Lung (tissue), 12 donors: Measurements from ENCODE around the gene CPED1. TPM values are rescaled to one million over a fixed set of nuclear protein-coding genes. Genes with fewer than 3 reads are reported as not detected.

ENCODE experiments used
- ATAC-seq: fragments of 200-7000 bp; cut with Tn5 transposase; one replicate; pipeline ENCODE4 v1.9.1; 2020; ENCODE audit warnings: moderate number of reproducible peaks; ENCODE audit not compliant: insufficient read depth, low FRiP score
- DNase-seq, 3 donors: peaks; one replicate each; pipeline ENCODE4 v3.0.0-alpha.2; 2013 to 2017
- H3K27ac ChIP-seq, 2 donors: one replicate each; pipeline ENCODE4 v1.5.1; 2013; ENCODE audit warnings: mild to moderate bottlenecking in 2 of 2, moderate library complexity in 2 of 2, control low read depth in 1 of 2, inconsistent platforms in 1 of 2, low read depth in 1 of 2, low read length in 1 of 2
- H3K27me3 ChIP-seq, 3 donors: one replicate each; pipeline ENCODE4 v1.5.1; 2013; ENCODE audit warnings: low read length in 2 of 3; ENCODE audit not compliant: control insufficient read depth in 3 of 3, insufficient read depth in 3 of 3
- H3K36me3 ChIP-seq, 4 donors: one replicate each; pipeline ENCODE4 v1.5.1; 2013; ENCODE audit warnings: low read length in 4 of 4, mild to moderate bottlenecking in 1 of 4, moderate library complexity in 1 of 4; ENCODE audit not compliant: control insufficient read depth in 4 of 4, insufficient read depth in 4 of 4
- H3K4me1 ChIP-seq, 5 donors: one replicate each; pipeline ENCODE4 v1.5.1; 2013; ENCODE audit warnings: low read length in 5 of 5, mild to moderate bottlenecking in 2 of 5, moderate library complexity in 1 of 5; ENCODE audit not compliant: control insufficient read depth in 5 of 5, insufficient read depth in 5 of 5
- H3K4me3 ChIP-seq: one replicate; pipeline ENCODE4 v1.5.1; 2013; ENCODE audit warnings: mild to moderate bottlenecking, control low read depth, moderate library complexity
- H3K9ac ChIP-seq, 2 donors: one replicate each; pipeline ENCODE4 v1.5.1; 2013; ENCODE audit warnings: low read length in 2 of 2, control low read depth in 1 of 2; ENCODE audit not compliant: insufficient read depth in 1 of 2
- H3K9me3 ChIP-seq, 4 donors: one replicate each; pipeline ENCODE4 v1.5.1; 2013; ENCODE audit warnings: low read length in 3 of 4, mild to moderate bottlenecking in 1 of 4, moderate library complexity in 1 of 4; ENCODE audit not compliant: control insufficient read depth in 4 of 4, insufficient read depth in 3 of 4
- WGBS, 2 donors: extraction: QIAGEN DNeasy Blood & Tissue Kit; methylation state at CpG; one replicate each; pipeline ENCODE4 v1.1.7; 2013; 5-methylcytosine and 5-hydroxymethylcytosine counted together
- polyA plus RNA-seq, 2 donors: library from polyadenylated mRNA; stranded (reverse); fragments of 200-250 nt; gene quantifications; one replicate each; pipeline ENCODE4 v1.2.1, GENCODE V29; 2013
- total RNA-seq, 2 donors: library from RNA; depleted of rRNA in 1 of 2; stranded (reverse); fragments of >200 nt in 1 of 2; gene quantifications; one replicate each; pipeline ENCODE4 v1.2.1, GENCODE V29; 2014 to 2021
- TF ChIP-seq, protein P1 (sequence below): IDR thresholded peaks from 2 replicates; pipeline ENCODE4 v1.5.1; 2012; ENCODE audit warnings: mild to moderate bottlenecking; ENCODE audit errors: control extremely low read depth, extremely low read depth
- donor health status: control.
- donor health status: control.
- donor health status: Bipolar disorder and iron deficiency.
- donor health status: healthy.
- donor health status: DM: yes; HTN: yes; CAD: no.

Gene CPED1
- total and polyA plus RNA-seq, 4 donors, result 1.8 to 32.3 (median 7.4) TPM

DNA sequence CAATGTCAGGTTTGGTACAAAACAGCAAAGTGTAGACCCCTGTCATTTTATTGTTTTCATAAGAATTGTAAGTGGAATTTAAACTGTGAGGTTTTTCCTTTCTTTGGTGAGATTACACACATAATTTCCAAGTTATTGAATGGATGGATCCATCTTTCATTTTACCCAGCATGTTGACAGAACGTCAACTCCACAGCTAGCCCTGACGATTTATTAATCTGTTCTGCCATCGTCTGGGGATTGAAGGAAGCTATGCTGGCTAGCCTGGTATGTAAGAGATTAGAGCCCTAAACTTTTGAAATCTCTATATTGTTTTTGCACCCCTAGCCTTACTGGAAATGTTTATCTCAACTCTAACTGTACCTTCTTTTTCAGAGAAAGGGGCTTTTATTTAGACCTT lies 348.9 kb downstream of the CPED1 start:
- Histone ChIP-seq H3K4me1 (no peaks in the 10 kb centered on the region), H3K9ac (no peak overlapping the region), H3K9me3 (no peaks in the 10 kb centered on the region), H3K27ac (no peak overlapping the region), H3K4me3 (no peak overlapping the region), H3K36me3 (peaks cover 0 to 2% (median 0%) of the 10 kb centered on the region in 4 donors), H3K27me3 (peaks cover 0 to 26% (median 15%) of the 10 kb centered on the region in 3 donors)
- DNase-seq (peak in 1 of 3 donors; percentile 20), ATAC-seq (no peak)
- 16 to 20% methylated on average over 3 of the region's 3 CpGs for WGBS, 2 donors
- TF ChIP-seq, protein P1, sequence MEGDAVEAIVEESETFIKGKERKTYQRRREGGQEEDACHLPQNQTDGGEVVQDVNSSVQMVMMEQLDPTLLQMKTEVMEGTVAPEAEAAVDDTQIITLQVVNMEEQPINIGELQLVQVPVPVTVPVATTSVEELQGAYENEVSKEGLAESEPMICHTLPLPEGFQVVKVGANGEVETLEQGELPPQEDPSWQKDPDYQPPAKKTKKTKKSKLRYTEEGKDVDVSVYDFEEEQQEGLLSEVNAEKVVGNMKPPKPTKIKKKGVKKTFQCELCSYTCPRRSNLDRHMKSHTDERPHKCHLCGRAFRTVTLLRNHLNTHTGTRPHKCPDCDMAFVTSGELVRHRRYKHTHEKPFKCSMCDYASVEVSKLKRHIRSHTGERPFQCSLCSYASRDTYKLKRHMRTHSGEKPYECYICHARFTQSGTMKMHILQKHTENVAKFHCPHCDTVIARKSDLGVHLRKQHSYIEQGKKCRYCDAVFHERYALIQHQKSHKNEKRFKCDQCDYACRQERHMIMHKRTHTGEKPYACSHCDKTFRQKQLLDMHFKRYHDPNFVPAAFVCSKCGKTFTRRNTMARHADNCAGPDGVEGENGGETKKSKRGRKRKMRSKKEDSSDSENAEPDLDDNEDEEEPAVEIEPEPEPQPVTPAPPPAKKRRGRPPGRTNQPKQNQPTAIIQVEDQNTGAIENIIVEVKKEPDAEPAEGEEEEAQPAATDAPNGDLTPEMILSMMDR, result no peak

GRCh38 chr7:121339082-121339481 lies 350.6 kb downstream of the CPED1 start:
- TF ChIP-seq, protein P1, result no peak
- ATAC-seq, result no peak
- 73 to 74% methylated on average over 5 of the region's 5 CpGs for WGBS, 2 donors

DNA sequence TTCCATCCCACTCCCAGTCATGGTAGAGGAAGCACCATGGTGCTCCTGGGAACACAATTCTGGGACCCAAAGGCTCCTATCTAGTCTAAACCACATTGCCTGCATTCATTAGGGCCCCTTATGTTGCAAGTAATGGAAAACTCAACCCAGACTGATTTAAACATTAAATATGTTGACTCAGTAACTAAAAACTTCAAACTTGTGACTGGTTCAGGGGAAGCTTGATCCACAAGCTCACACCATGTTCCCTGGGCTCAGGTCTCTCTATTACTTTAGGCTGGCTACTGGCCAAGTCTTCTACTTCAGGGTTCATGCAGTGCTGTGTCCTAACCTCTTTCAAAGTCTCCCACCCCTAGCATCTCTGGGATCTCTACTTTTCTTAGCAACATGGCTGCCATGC lies 353.4 kb downstream of the CPED1 start:
- DNase-seq (no peak), ATAC-seq (no peak)
- H3K36me3 ChIP-seq, result peaks cover 0 to 9% (median 3%) of the 10 kb centered on the region in 4 donors
- no peak overlapping the region for H3K27ac ChIP-seq
- H3K27me3 ChIP-seq, result no peaks in the 10 kb centered on the region
- H3K4me1 ChIP-seq, result no peaks in the 10 kb centered on the region
- H3K9me3 ChIP-seq, result no peaks in the 10 kb centered on the region
- H3K9ac ChIP-seq, result no peak overlapping the region
- H3K4me3 ChIP-seq, result no peak overlapping the region
- TF ChIP-seq, protein P1, result no peak

More at GRCh38 chr7:121339082-121339481, 350.6 kb downstream of the CPED1 start:
- Histone ChIP-seq H3K36me3 (peaks cover 0 to 4% (median 1%) of the 10 kb centered on the region in 4 donors), H3K9ac (no peak overlapping the region), H3K27ac (no peak overlapping the region), H3K4me3 (no peak overlapping the region), H3K27me3 (peaks cover 0 to 11% (median 11%) of the 10 kb centered on the region in 3 donors), H3K9me3 (no peaks in the 10 kb centered on the region), H3K4me1 (no peaks in the 10 kb centered on the region)
- no peak for DNase-seq

DNA sequence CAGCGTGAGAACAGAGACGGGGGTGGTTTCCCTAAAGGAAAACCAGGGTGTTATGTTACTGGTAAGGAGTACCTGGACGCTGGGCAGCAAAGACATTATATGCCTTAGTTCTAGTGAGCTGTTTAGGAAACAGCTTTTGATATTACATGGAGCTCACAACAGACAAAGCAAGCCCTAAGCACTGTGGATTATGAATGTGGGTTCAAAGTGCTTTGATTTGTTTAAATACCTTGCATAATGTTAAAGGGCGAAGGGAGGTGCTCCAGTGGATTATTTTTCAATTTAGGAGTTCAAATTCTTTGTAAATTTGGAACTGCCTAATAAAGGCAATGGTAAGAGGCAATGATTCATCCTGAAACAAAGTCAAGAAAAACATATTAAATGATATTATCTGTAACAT lies 354.1 kb downstream of the CPED1 start:
- WGBS, 2 donors, result 92 to 93% methylated on average over 4 of the region's 4 CpGs
- no peak for ATAC-seq
- H3K9me3 ChIP-seq, result no peaks in the 10 kb centered on the region
- H3K36me3 ChIP-seq, result peaks cover 0 to 14% (median 3%) of the 10 kb centered on the region in 4 donors
- H3K27me3 ChIP-seq, result no peaks in the 10 kb centered on the region
- no peak overlapping the region for H3K9ac ChIP-seq
- TF ChIP-seq, protein P1, result no peak
- no peaks in the 10 kb centered on the region for H3K4me1 ChIP-seq
- no peak for DNase-seq
- no peak overlapping the region for H3K4me3 ChIP-seq
- no peak overlapping the region for H3K27ac ChIP-seq
